Measurements from ENCODE around the gene TDRKH.

Gene TDRKH

GRCh38 chr1:151820940-151821339, 30.6 kb upstream of the TDRKH start:
- TF ChIP-seq, protein P1, sequence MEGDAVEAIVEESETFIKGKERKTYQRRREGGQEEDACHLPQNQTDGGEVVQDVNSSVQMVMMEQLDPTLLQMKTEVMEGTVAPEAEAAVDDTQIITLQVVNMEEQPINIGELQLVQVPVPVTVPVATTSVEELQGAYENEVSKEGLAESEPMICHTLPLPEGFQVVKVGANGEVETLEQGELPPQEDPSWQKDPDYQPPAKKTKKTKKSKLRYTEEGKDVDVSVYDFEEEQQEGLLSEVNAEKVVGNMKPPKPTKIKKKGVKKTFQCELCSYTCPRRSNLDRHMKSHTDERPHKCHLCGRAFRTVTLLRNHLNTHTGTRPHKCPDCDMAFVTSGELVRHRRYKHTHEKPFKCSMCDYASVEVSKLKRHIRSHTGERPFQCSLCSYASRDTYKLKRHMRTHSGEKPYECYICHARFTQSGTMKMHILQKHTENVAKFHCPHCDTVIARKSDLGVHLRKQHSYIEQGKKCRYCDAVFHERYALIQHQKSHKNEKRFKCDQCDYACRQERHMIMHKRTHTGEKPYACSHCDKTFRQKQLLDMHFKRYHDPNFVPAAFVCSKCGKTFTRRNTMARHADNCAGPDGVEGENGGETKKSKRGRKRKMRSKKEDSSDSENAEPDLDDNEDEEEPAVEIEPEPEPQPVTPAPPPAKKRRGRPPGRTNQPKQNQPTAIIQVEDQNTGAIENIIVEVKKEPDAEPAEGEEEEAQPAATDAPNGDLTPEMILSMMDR (conservative IDR thresholded peaks at IDR 0.05) = no peak
- H3K27ac ChIP-seq = no peak overlapping the region

- TF ChIP-seq, protein P1 (conservative IDR thresholded peaks at IDR 0.05) = no peak
- no peak overlapping the region for H3K27ac ChIP-seq
Observed at GRCh38 chr1:151819976-151820623, 29.8 kb upstream of the TDRKH start.

DNA sequence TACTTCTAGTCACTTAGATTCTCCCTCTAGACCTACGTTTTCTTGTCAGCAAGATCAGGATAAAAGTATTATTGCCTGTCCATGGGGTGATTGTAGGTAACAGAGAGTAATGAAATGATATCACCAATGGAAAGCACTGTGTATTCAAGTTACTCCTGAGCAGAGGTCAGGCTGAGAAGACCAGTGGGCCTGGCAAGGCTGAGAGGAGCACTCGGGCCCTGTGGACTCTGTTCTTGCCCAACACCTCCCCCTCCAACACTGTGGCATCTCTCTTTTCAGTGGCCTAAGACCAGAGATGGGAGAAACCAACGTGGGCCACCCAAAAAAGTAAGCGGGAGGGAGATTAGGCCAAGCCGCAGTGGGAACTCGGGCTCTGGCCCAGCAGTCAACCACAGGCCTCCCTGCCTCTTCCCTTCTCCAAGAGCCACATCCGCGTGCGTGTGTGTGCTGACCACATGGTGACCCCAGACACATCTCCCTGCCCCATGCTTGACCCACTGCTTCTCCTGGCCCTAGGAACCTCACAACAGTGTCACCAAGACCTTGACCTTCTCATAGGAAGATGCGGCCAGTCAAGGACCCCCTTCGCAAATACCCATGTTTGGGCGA, 29.0 kb upstream of the TDRKH start:
- TF ChIP-seq, protein P1 (conservative IDR thresholded peaks at IDR 0.05) = no peak
- H3K27ac ChIP-seq = no peak overlapping the region

DNA sequence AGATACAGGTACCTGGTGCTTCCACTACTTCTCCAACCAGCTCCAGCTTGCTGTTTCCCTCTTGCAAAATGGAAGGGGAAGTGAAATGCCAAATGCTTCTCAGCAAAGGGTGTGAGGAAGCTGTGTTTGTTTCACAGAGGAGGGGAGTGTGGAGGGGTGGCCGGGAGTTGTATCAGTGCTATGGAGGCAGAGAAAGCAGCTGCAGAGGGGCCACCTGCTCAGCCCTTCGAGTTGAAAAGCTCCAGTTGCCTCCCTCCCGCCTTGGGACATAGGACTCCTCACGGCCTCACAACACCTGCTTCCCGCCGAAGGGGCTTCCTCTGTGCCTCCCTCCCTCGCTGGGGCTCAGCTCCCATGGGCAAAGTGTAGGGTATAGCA, 27.0 kb upstream of the TDRKH start:
- TF ChIP-seq, protein P1 (conservative IDR thresholded peaks at IDR 0.05) = no peak
- H3K27ac ChIP-seq = no peak overlapping the region

- TF ChIP-seq, protein P1 (conservative IDR thresholded peaks at IDR 0.05) = no peak
- no peak overlapping the region for H3K27ac ChIP-seq
Observed at GRCh38 chr1:151816548-151817352, 26.4 kb upstream of the TDRKH start.

GRCh38 chr1:151815716-151816327, 25.5 kb upstream of the TDRKH start:
- TF ChIP-seq, protein P1 (conservative IDR thresholded peaks at IDR 0.05) = no peak
- H3K27ac ChIP-seq = no peak overlapping the region

DNA sequence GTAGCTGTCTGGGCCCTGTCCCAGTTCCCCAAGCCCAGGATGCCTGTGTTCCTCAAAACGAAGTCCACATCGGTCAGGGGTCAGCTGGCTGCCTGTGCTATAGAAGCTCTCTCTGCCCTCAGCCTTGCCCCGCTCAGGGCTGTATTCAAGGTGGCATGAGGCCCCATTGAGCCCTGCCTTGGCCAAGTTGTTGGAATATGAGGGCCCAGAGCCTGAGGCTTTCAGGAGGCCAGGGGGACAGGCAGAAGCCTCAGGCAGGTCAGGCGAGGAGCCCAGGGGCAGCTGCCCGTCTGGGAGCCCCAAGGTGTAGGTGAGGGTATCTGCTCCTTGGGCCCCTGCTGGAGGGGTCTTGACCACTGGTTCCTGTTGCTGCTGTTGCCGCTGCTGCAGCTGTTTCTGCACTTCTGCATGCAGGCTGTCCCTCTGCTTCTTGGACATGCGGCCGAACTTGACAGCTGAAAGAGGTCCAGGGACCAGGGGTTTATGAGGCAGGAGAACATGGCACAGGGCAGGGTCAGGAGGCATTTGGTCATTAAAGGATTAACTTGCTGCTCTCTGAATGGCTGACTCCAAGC, 24.8 kb upstream of the TDRKH start:
- TF ChIP-seq, protein P1 (conservative IDR thresholded peaks at IDR 0.05) = no peak
- no peak overlapping the region for H3K27ac ChIP-seq
